GM21619 (cell line): ENCODE data around the gene BCAM.
"Not testable (repeated sequence)": the region's sequence is repeated elsewhere in the genome, so short reads cannot be mapped to it uniquely, and the experiment has no call there.

ENCODE experiments used
- ATAC-seq: cut with Tn5 transposase; IDR thresholded peaks from one replicate; pipeline ENCODE4 v1.9.1; 2021; ENCODE audit not compliant: unreplicated experiment

BCAM gene

GRCh38 chr19:44816301-44816700 is 7.4 kb downstream of the BCAM start:
- no peak for ATAC-seq

GRCh38 chr19:44817725-44818465 is 9.0 kb downstream of the BCAM start:
- no peak for ATAC-seq

- ATAC-seq = no peak
Observed at GRCh38 chr19:44818466-44819031, 9.6 kb downstream of the BCAM start.

GRCh38 chr19:44819246-44819832 is 10.4 kb downstream of the BCAM start:
- no peak for ATAC-seq

GRCh38 chr19:44820648-44821609 is 12.0 kb downstream of the BCAM start:
- ATAC-seq = no peak

DNA sequence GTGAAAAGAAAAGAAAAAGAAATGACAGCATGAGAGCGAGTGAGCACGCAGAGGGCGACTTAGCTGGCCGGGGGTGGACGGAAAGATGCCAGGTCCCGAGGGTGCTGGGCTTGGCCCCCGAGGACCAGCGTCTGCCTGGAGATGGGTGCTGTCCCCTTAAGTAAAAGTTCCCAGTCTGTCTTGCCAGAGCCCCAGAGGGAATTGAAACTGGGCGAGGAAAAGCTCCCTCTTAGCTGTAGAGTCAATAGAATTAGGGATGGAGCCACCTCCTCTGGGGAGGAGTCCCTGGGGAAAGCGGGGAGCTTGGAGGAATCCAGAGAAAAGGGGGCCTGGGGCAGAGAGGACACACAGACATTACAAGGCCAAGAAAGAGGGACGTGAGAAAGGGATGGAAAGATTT is 13.3 kb downstream of the BCAM start:
- ATAC-seq = no peak

GRCh38 chr19:44822670-44823372 is 13.9 kb downstream of the BCAM start:
- no peak for ATAC-seq

- ATAC-seq = no peak
Observed at GRCh38 chr19:44823373-44823698, 14.4 kb downstream of the BCAM start.

DNA sequence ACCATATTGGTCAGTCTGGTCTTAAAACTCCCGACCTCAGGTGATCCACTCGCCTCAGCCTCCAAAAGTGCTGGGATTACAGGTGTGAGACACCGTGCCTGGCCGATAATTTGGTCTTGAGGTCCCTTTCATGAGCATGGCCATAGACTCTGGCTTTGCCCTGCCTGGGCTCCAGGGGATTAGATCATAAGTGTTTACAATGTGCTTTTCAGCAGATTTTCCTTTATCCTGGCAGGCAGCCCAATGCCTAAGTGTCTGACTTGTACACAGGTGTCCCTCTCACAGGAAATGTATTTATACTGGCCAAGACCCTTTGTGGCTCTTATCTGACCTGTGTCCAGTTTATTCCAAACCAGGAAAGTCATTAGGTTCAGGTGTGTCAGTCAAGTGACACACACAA is 15.9 kb downstream of the BCAM start:
- no peak for ATAC-seq

GRCh38 chr19:44832875-44833274 is 24.0 kb downstream of the BCAM start:
- not testable (repeated sequence) for ATAC-seq

DNA sequence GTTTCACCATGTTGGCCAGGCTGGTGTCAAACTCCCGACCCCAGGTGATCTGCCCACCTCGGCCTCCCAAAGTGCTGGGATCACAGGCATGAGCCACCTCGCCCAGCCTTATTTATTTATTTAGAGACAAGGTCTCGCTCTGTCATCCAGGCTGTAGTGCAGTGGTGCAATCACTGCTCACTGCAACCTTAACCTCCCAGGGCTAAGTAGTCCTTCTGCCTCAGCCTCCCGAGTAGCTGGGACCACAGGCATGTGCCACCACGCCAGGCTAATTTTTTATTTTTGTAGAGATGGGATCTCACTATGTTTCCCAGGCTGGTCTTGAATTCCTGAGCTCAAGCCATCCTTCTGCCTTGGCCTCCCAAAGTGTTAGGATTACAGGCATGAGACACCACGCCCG is 25.5 kb downstream of the BCAM start:
- not testable (repeated sequence) for ATAC-seq

DNA sequence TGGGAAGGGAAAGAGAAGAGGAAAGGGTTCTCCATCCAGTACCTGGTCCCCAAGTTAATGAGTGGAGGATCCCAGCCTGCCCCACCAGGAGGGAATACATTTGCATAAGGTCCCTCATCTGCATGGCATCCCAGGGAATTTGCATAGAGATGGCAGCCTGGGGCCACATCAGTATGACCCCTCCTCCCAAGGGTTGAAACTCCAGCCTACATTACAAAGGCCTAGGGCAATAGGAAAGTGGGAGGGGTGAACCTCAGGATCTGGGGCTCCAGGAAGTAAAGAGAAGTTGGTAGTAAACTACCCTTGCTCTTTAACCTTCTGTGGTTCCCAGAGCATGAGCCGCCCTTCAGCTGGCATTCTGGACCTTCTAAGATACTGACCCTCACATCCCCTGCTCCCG is 30.4 kb downstream of the BCAM start:
- no peak for ATAC-seq

DNA sequence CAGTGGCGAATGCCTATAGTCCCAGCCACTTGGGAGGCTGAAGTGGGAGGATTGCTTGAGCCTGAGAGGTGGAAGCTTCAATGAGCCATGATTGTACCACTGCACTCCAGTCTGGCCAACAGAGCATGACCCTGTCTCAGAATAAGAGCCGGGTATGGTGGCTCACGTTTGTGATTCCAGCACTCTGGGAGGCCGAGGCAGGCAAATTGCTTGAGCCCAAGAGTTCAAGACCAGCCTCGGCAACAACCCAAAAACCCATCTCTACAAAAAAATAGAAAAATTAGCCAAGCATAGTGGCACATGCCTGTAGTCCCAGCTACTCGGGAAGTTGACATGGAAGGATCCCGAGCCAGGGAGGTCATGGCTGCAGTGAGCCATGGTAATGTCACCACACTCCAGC is 31.9 kb downstream of the BCAM start:
- no peak for ATAC-seq

GRCh38 chr19:44841231-44841630 is 32.3 kb downstream of the BCAM start:
- no peak for ATAC-seq

DNA sequence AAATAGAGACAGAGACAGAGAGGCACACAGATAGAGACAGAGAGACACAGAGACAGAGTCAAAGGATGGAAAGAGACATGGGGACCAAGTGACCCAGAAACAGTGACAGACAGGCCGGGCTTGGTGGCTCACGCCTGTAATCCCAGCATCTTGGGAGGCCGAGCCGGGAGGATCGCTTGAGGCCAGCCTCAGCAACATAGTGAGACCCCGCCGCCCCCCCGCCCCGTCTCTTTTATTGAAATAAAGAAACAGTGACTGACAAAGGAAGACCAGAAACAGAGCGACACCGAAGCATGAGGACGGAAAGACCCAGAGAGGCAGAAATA is 36.3 kb downstream of the BCAM start:
- no peak for ATAC-seq

DNA sequence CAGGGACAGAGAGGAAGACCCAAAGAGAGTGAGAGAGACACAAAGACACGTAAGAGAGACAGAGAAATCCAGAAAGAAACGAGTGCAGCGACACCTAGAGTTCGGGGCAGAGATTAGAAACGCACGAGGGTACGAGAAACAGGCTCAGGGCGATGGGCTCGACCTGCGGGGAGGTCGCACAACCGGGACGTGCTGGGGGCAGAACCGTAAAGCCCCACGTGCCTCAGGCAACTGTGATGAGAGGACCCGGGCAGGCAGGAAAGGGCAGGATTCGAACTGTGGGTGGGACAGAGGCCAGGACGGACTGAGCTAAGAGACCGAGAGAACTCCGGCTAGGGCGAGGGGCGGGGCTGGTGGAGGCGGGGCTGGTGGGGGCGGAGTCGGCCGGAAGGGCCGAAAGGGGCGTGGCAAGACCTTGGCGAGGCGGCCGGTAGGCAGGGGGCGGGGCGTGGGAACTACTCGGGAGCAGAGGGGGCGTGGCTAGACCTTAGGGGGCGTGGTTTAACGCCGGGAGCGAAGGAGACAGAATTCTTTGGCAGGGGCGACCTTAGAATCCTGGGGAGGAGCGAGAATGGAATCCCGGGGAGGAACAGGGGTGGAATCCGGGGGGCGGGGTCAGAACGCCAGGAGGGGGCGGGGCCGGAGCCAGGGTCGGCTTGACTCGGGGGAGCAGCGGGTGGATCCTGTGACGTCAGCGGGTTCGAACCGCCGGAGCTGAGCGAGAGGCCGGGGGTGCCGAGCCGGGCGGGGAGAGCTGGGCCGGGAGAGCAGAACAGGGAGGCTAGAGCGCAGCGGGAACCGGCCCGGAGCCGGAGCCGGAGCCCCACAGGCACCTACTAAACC is 36.9 kb downstream of the BCAM start, which contains the start of gene NECTIN2:
TSS of gene NECTIN2 (plus strand) at position 686 of the 843 bp plus-strand sequence. CDS start 229 bp downstream, outside the sequence.
- no peak for ATAC-seq

DNA sequence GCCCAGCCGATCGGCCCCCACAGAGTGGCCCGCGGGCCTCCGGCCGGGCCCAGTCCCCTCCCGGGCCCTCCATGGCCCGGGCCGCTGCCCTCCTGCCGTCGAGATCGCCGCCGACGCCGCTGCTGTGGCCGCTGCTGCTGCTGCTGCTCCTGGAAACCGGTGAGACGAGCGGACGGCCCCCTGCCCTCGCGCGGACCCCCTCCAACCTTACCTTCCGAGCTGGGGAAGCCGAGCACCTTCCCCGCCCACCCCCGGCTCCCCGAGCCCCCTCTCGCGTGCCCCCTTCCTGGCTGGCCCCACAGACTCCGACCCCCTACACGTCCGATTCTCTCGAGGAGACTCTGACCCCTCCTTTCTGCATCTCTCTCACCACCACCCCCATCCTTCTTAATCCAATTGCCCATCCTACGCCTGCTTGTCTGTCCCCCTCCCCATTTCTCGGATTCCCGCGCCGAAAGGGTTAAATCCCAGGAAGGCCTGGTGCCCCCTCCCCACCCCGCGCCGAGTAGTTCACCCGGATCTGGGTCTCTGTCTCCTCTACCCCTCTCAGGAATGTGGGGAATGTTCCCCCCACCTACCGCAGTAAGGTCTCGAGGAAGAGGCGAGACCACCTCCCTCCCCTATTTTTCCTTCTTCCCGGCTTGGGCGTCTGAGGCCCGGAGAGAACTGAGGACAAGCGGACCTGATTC is 37.7 kb downstream of the BCAM start:
- ATAC-seq = no peak

- no peak for ATAC-seq
Observed at GRCh38 chr19:44847144-44848035, 38.5 kb downstream of the BCAM start.
